Caco-2 (cell line): ENCODE results near the gene ACTC1. TPM values are rescaled to one million over a fixed set of nuclear protein-coding genes. Genes with fewer than 3 reads are reported as not detected.

Source experiments
- BruUV-seq: library from RNA; stranded (reverse); fragments of 400-500 nt; replicated peaks from 2 replicates; lab custom pipeline; 2021; lab: Mats Ljungman, UMichigan
- CTCF ChIA-PET: fragments of 300-600 bp; sonication (Branson Sonifier 250); formaldehyde crosslinking; loops from one replicate; lab custom pipeline; 2022; ENCODE audit warnings: antibody characterized with exemption; lab: Charles Lee
- POLR2A ChIA-PET: fragments of 300-600 bp; sonication (Branson Sonifier 250); formaldehyde crosslinking; loops from one replicate; lab custom pipeline; 2022; ENCODE audit warnings: antibody characterized with exemption; lab: Charles Lee
- DNase-seq, 2 experiments: peaks; one replicate each; pipeline versions ENCODE4 v3.0.0 to v3.0.0-alpha.2; 2020 to 2022
- H3K27me3 ChIP-seq: replicated peaks from 2 replicates; pipeline ENCODE4 v1.6.0; 2011; ENCODE audit warnings: low read length; ENCODE audit not compliant: control insufficient read depth, insufficient read depth
- H3K36me3 ChIP-seq: 2 replicates; pipeline ENCODE4 v1.5.1; 2011; ENCODE audit warnings: low read length; ENCODE audit not compliant: control insufficient read depth, insufficient read depth
- H3K4me1 ChIP-seq: fragments of 250-450 bp; sonication (Bioruptor Pico); 2 replicates; pipeline ENCODE4 v1.5.1; 2020; ENCODE audit warnings: mild to moderate bottlenecking
- H3K4me3 ChIP-seq: 2 replicates; pipeline ENCODE4 v1.5.1; 2011; ENCODE audit warnings: low read depth, mild to moderate bottlenecking, control low read depth, low read length
- H3K9me3 ChIP-seq: fragments of 250-450 bp; sonication (Bioruptor Pico); 2 replicates; pipeline ENCODE4 v1.5.1; 2020; ENCODE audit warnings: mild to moderate bottlenecking, moderate library complexity
- H3K27ac Mint-ChIP-seq: one replicate; pipeline ENCODE4 v1.8.0; 2022; ENCODE audit warnings: mixed read lengths; ENCODE audit not compliant: unreplicated experiment
- H3K27me3 Mint-ChIP-seq: one replicate; pipeline ENCODE4 v1.8.0; 2022; ENCODE audit warnings: mixed read lengths; ENCODE audit not compliant: insufficient read depth, unreplicated experiment
- H3K36me3 Mint-ChIP-seq: one replicate; pipeline ENCODE4 v1.8.0; 2022; ENCODE audit warnings: mild to moderate bottlenecking, mixed read lengths; ENCODE audit not compliant: insufficient read depth, unreplicated experiment
- H3K4me1 Mint-ChIP-seq: one replicate; pipeline ENCODE4 v1.8.0; 2022; ENCODE audit warnings: low read depth, mixed read lengths; ENCODE audit not compliant: unreplicated experiment
- H3K4me3 Mint-ChIP-seq: one replicate; pipeline ENCODE4 v1.8.0; 2022; ENCODE audit warnings: mild to moderate bottlenecking, moderate library complexity, mixed read lengths; ENCODE audit not compliant: unreplicated experiment
- H3K9me3 Mint-ChIP-seq: one replicate; pipeline ENCODE4 v1.8.0; 2022; ENCODE audit warnings: mixed read lengths; ENCODE audit not compliant: unreplicated experiment
- CTCF ChIP-seq, 2 experiments: fragments of 200-600 bp in 1 of 2; IDR thresholded peaks; 1 replicate in 1 of 2; 2 replicates in 1 of 2; pipeline versions ENCODE4 v1.5.1 to v1.8.0; 2011 to 2022; ENCODE audit warnings: antibody characterized with exemption in 1 of 2, control low read depth in 1 of 2, inconsistent platforms in 1 of 2, low read depth in 1 of 2, low read length in 1 of 2, mild to moderate bottlenecking in 1 of 2, moderate library complexity in 1 of 2; ENCODE audit not compliant: insufficient read depth in 1 of 2, severe bottlenecking in 1 of 2, unreplicated experiment in 1 of 2
- intact Hi-C: fragments of 100-400 bp; cut with micrococcal nuclease; formaldehyde crosslinking; loops from one replicate; pipeline ENCODE4 v1.10.0; 2022; ENCODE audit not compliant: unreplicated experiment
- total RNA-seq: library from RNA; stranded (reverse); gene quantifications from 2 replicates; pipeline ENCODE4 v1.2.3, GENCODE V29; 2022

The ACTC1 gene
- total RNA-seq, 1 experiment from 2014 or later: not detected

- Mint-ChIP-seq H3K9me3 (no peaks in the 10 kb centered on the region), H3K27me3 (peaks cover 30% of the 10 kb centered on the region), H3K36me3 (no peaks in the 10 kb centered on the region), H3K4me1 (no peaks in the 10 kb centered on the region), H3K4me3 (no peak overlapping the region), H3K27ac (no peak overlapping the region)
- POLR2A ChIA-PET: no interaction called here
- no peak for TF ChIP-seq CTCF (IDR thresholded peaks at IDR 0.05; ENCODE audit: insufficient read depth in 1 of 2, low read depth in 1 of 2, low read length in 1 of 2, severe bottlenecking in 1 of 2, unreplicated experiment in 1 of 2)
- no peaks in the 10 kb centered on the region for H3K27me3 ChIP-seq
- H3K36me3 ChIP-seq: no peaks in the 10 kb centered on the region
- BruUV-seq: no TSS peak
- no peak overlapping the region for H3K4me3 ChIP-seq
- no peak for DNase-seq
- H3K4me1 ChIP-seq: no peaks in the 10 kb centered on the region
- intact Hi-C loops: no loop called here
- H3K9me3 ChIP-seq: no peaks in the 10 kb centered on the region
- CTCF ChIA-PET: no interaction called here
Observed at GRCh38 chr15:34769711-34770110, 25.6 kb downstream of the ACTC1 start.

- ChIA-PET CTCF (no interaction called here), POLR2A (no interaction called here)
- DNase-seq: no peak
- no peaks in the 10 kb centered on the region for H3K4me1 ChIP-seq
- Mint-ChIP-seq H3K36me3 (no peaks in the 10 kb centered on the region), H3K4me3 (no peak overlapping the region), H3K9me3 (no peaks in the 10 kb centered on the region), H3K27ac (no peak overlapping the region), H3K4me1 (no peaks in the 10 kb centered on the region), H3K27me3 (peaks cover 36% of the 10 kb centered on the region)
- H3K4me3 ChIP-seq: no peak overlapping the region
- TF ChIP-seq CTCF (IDR thresholded peaks at IDR 0.05; ENCODE audit: insufficient read depth in 1 of 2, low read depth in 1 of 2, low read length in 1 of 2, severe bottlenecking in 1 of 2, unreplicated experiment in 1 of 2): no peak
- no TSS peak for BruUV-seq
- no peaks in the 10 kb centered on the region for H3K9me3 ChIP-seq
- H3K27me3 ChIP-seq: no peaks in the 10 kb centered on the region
- H3K36me3 ChIP-seq: no peaks in the 10 kb centered on the region
- intact Hi-C loops: no loop called here
Observed at GRCh38 chr15:34768530-34768929, 26.8 kb downstream of the ACTC1 start.

- H3K4me1 Mint-ChIP-seq: no peaks in the 10 kb centered on the region
- Histone ChIP-seq H3K36me3 (no peaks in the 10 kb centered on the region), H3K4me3 (no peak overlapping the region), H3K4me1 (no peaks in the 10 kb centered on the region), H3K27me3 (no peaks in the 10 kb centered on the region), H3K9me3 (no peaks in the 10 kb centered on the region)
- intact Hi-C loops: no loop called here
- H3K36me3 Mint-ChIP-seq: no peaks in the 10 kb centered on the region
- no peak overlapping the region for H3K4me3 Mint-ChIP-seq
- ChIA-PET CTCF (no interaction called here), POLR2A (no interaction called here)
- peaks cover 34% of the 10 kb centered on the region for H3K27me3 Mint-ChIP-seq
- H3K9me3 Mint-ChIP-seq: no peaks in the 10 kb centered on the region
- no TSS peak for BruUV-seq
- DNase-seq: no peak
- no peak overlapping the region for H3K27ac Mint-ChIP-seq
- TF ChIP-seq CTCF (IDR thresholded peaks at IDR 0.05; ENCODE audit: insufficient read depth in 1 of 2, low read depth in 1 of 2, low read length in 1 of 2, severe bottlenecking in 1 of 2, unreplicated experiment in 1 of 2): no peak
Observed at GRCh38 chr15:34765741-34766140, 29.6 kb downstream of the ACTC1 start.
